ENCODE data around the gene CARD9. TPM values are rescaled to one million over a fixed set of nuclear protein-coding genes. Genes with fewer than 3 reads are reported as not detected.

The CARD9 gene
- total RNA-seq, 2 donors from 2014 or later = 0.86 to 1.9 TPM

GRCh38 chr9:136316896-136317676, 56.4 kb downstream of the CARD9 start:
- H3K27me3 Mint-ChIP-seq = no peaks in the 10 kb centered on the region
- no peaks in the 10 kb centered on the region for H3K9me3 ChIP-seq (ENCODE audit: control insufficient read depth, low read length, poor library complexity, severe bottlenecking)
- no peak for ATAC-seq
- no peaks in the 10 kb centered on the region for H3K36me3 Mint-ChIP-seq (ENCODE audit: low read depth)
- H3K4me3 Mint-ChIP-seq = no peak overlapping the region
- H3K27ac Mint-ChIP-seq = no peak overlapping the region
- no peaks in the 10 kb centered on the region for H3K4me1 Mint-ChIP-seq
- DNase-seq = no peak

- no peaks in the 10 kb centered on the region for H3K9me3 ChIP-seq (ENCODE audit: control insufficient read depth, low read length, poor library complexity, severe bottlenecking)
- DNase-seq (no peak), ATAC-seq (no peak)
- Mint-ChIP-seq H3K36me3 (ENCODE audit: low read depth) (no peaks in the 10 kb centered on the region), H3K4me1 (no peaks in the 10 kb centered on the region), H3K27me3 (no peaks in the 10 kb centered on the region), H3K4me3 (no peak overlapping the region), H3K27ac (no peak overlapping the region)
These were observed 57.2 kb downstream of the CARD9 start for GRCh38 chr9:136316271-136316751.

GRCh38 chr9:136314944-136315343, 58.5 kb downstream of the CARD9 start:
- no peaks in the 10 kb centered on the region for H3K9me3 ChIP-seq (ENCODE audit: control insufficient read depth, low read length, poor library complexity, severe bottlenecking)
- Mint-ChIP-seq H3K27me3 (no peaks in the 10 kb centered on the region), H3K4me1 (no peaks in the 10 kb centered on the region), H3K27ac (no peak overlapping the region), H3K36me3 (ENCODE audit: low read depth) (no peaks in the 10 kb centered on the region), H3K4me3 (no peak overlapping the region)
- DNase-seq (no peak), ATAC-seq (no peak)

GRCh38 chr9:136314056-136314416, 59.4 kb downstream of the CARD9 start:
- H3K4me3 Mint-ChIP-seq = no peak overlapping the region
- ATAC-seq (no peak), DNase-seq (no peak)
- no peaks in the 10 kb centered on the region for H3K4me1 Mint-ChIP-seq
- H3K27me3 Mint-ChIP-seq = no peaks in the 10 kb centered on the region
- no peaks in the 10 kb centered on the region for H3K36me3 Mint-ChIP-seq (ENCODE audit: low read depth)
- no peaks in the 10 kb centered on the region for H3K9me3 ChIP-seq (ENCODE audit: control insufficient read depth, low read length, poor library complexity, severe bottlenecking)
- H3K27ac Mint-ChIP-seq = no peak overlapping the region

Other genes with a start within 250 kb of the CARD9 start
- gene LHX3, start 168.5 kb downstream of the CARD9 start, total RNA-seq = under 1 TPM; 0.10 to 0.18 TPM
- 10 to 100 TPM; 12.6 to 15.5 TPM for gene QSOX2, start 127.9 kb downstream of the CARD9 start, total RNA-seq
- gene CCDC187, start 69.6 kb downstream of the CARD9 start, total RNA-seq = under 1 TPM in 1 of 2 donors, not detected in 1; 0.12 TPM
- 10 to 100 TPM in 1 of 2 donors, 1 to 10 TPM in 1; 7.4 to 10.8 TPM for gene GPSM1, start 46.1 kb downstream of the CARD9 start, total RNA-seq
- 10 to 100 TPM; 19.3 to 28.6 TPM for gene DNLZ, start 9.9 kb downstream of the CARD9 start, total RNA-seq
- gene SNAPC4, start 26.5 kb upstream of the CARD9 start, total RNA-seq = 10 to 100 TPM; 10.6 to 11.0 TPM
- gene ENTR1, start 36.9 kb upstream of the CARD9 start, total RNA-seq = 10 to 100 TPM; 46.5 to 51.8 TPM
- 10 to 100 TPM; 62.2 to 80.3 TPM for gene PMPCA, start 37.0 kb upstream of the CARD9 start, total RNA-seq
- 10 to 100 TPM; 26.0 to 32.7 TPM for gene INPP5E, start 66.2 kb upstream of the CARD9 start, total RNA-seq
- gene SEC16A, start 109.4 kb upstream of the CARD9 start, total RNA-seq = 10 to 100 TPM; 71.7 to 74.7 TPM
- 10 to 100 TPM; 31.7 to 37.5 TPM for gene NOTCH1, start 172.4 kb upstream of the CARD9 start, total RNA-seq

All from T-helper 17 cell (primary cell).